Measurements from ENCODE around the gene HIRIP3.
"Not testable (repeated sequence)": the region's sequence is repeated elsewhere in the genome, so short reads cannot be mapped to it uniquely, and the experiment has no call there.

Gene HIRIP3

GRCh38 chr16:29995324-29995910, at the start of gene HIRIP3:
Gene HIRIP3, minus strand, starts transcription at chr16:29995617. Its CDS starts 12 bp downstream, at chr16:29995605.
- peak; percentile 81 for ATAC-seq
- Mint-ChIP-seq H3K4me1 (peaks cover 39% of the 10 kb centered on the region), H3K27me3 (no peaks in the 10 kb centered on the region), H3K27ac (peak within 1 kb of the TSS; percentile 88), H3K36me3 (peaks cover 30% of the 10 kb centered on the region), H3K9me3 (no peaks in the 10 kb centered on the region), H3K4me3 (peak within 1 kb of the TSS; percentile 97)

- H3K27me3 Mint-ChIP-seq = peaks cover 24% of the 10 kb centered on the region
- H3K4me1 Mint-ChIP-seq = peaks cover 6% of the 10 kb centered on the region
- ATAC-seq = no peak
- no peaks in the 10 kb centered on the region for H3K36me3 Mint-ChIP-seq
- no peak overlapping the region for H3K4me3 Mint-ChIP-seq
- no peak overlapping the region for H3K27ac Mint-ChIP-seq
- H3K9me3 Mint-ChIP-seq = no peaks in the 10 kb centered on the region
Observed at GRCh38 chr16:30041841-30042240, 46.4 kb upstream of the HIRIP3 start.

- ATAC-seq, H3K9me3 Mint-ChIP-seq, H3K36me3 Mint-ChIP-seq, H3K4me1 Mint-ChIP-seq, H3K4me3 Mint-ChIP-seq: not testable (repeated sequence)
- Mint-ChIP-seq H3K27ac (peak overlapping the region; percentile 19), H3K27me3 (peaks cover 24% of the 10 kb centered on the region)
Observed at GRCh38 chr16:30040690-30041089, 45.3 kb upstream of the HIRIP3 start.

GRCh38 chr16:30040221-30040620, 44.8 kb upstream of the HIRIP3 start:
- peak; percentile 57 for ATAC-seq
- H3K27ac Mint-ChIP-seq = peak overlapping the region; percentile 19

GRCh38 chr16:30033270-30033669, 37.9 kb upstream of the HIRIP3 start:
- peak; percentile 64 for ATAC-seq
- Mint-ChIP-seq H3K36me3 (no peaks in the 10 kb centered on the region), H3K4me3 (no peak overlapping the region), H3K27me3 (peaks cover 87% of the 10 kb centered on the region), H3K27ac (no peak overlapping the region), H3K4me1 (peaks cover 20% of the 10 kb centered on the region), H3K9me3 (no peaks in the 10 kb centered on the region)

More at GRCh38 chr16:30040221-30040620, 44.8 kb upstream of the HIRIP3 start:
- no peaks in the 10 kb centered on the region for H3K9me3 Mint-ChIP-seq
- H3K27me3 Mint-ChIP-seq = peaks cover 24% of the 10 kb centered on the region
- H3K4me1 Mint-ChIP-seq = peaks cover 9% of the 10 kb centered on the region
- H3K36me3 Mint-ChIP-seq = no peaks in the 10 kb centered on the region
- no peak overlapping the region for H3K4me3 Mint-ChIP-seq

- Mint-ChIP-seq H3K27me3 (peaks cover 97% of the 10 kb centered on the region), H3K36me3 (no peaks in the 10 kb centered on the region), H3K27ac (no peak overlapping the region)
Observed at GRCh38 chr16:30032083-30032819, 36.8 kb upstream of the HIRIP3 start.

GRCh38 chr16:30031477-30031918, 36.1 kb upstream of the HIRIP3 start:
- H3K27me3 Mint-ChIP-seq = peaks cover 100% of the 10 kb centered on the region
- H3K4me3 Mint-ChIP-seq = no peak overlapping the region
- H3K36me3 Mint-ChIP-seq = no peaks in the 10 kb centered on the region
- no peaks in the 10 kb centered on the region for H3K9me3 Mint-ChIP-seq
- no peak for ATAC-seq
- H3K4me1 Mint-ChIP-seq = peaks cover 20% of the 10 kb centered on the region
- H3K27ac Mint-ChIP-seq = no peak overlapping the region

More at GRCh38 chr16:30032083-30032819, 36.8 kb upstream of the HIRIP3 start:
- ATAC-seq = no peak
- Mint-ChIP-seq H3K4me1 (peaks cover 20% of the 10 kb centered on the region), H3K4me3 (no peak overlapping the region), H3K9me3 (no peaks in the 10 kb centered on the region)

- ATAC-seq = no peak
- Mint-ChIP-seq H3K27ac (no peak within 1 kb of the TSS), H3K4me3 (no peak within 1 kb of the TSS), H3K9me3 (no peaks in the 10 kb centered on the region), H3K27me3 (peaks cover 100% of the 10 kb centered on the region), H3K4me1 (peaks cover 20% of the 10 kb centered on the region), H3K36me3 (no peaks in the 10 kb centered on the region)
Observed at GRCh38 chr16:30030841-30031413, 35.5 kb upstream of the HIRIP3 start, which contains the start of gene TLCD3B. Gene TLCD3B, minus strand, starts transcription at chr16:30031271. Its CDS starts 744 bp downstream, at chr16:30030527.

GRCh38 chr16:30030011-30030685, 34.7 kb upstream of the HIRIP3 start:
- no peak for ATAC-seq
- Mint-ChIP-seq H3K36me3 (no peaks in the 10 kb centered on the region), H3K27ac (no peak overlapping the region), H3K4me3 (no peak overlapping the region), H3K27me3 (peaks cover 97% of the 10 kb centered on the region), H3K4me1 (peaks cover 23% of the 10 kb centered on the region), H3K9me3 (no peaks in the 10 kb centered on the region)

GRCh38 chr16:30028438-30029076, 33.1 kb upstream of the HIRIP3 start:
- H3K4me3 Mint-ChIP-seq = no peak overlapping the region
- H3K27me3 Mint-ChIP-seq = peaks cover 94% of the 10 kb centered on the region
- H3K4me1 Mint-ChIP-seq = peaks cover 20% of the 10 kb centered on the region
- no peak overlapping the region for H3K27ac Mint-ChIP-seq
- no peaks in the 10 kb centered on the region for H3K36me3 Mint-ChIP-seq
- ATAC-seq = no peak
- no peaks in the 10 kb centered on the region for H3K9me3 Mint-ChIP-seq

- H3K4me1 Mint-ChIP-seq = peaks cover 20% of the 10 kb centered on the region
- H3K9me3 Mint-ChIP-seq = no peaks in the 10 kb centered on the region
- no peak overlapping the region for H3K4me3 Mint-ChIP-seq
- H3K27me3 Mint-ChIP-seq = peaks cover 92% of the 10 kb centered on the region
- no peak for ATAC-seq
- no peaks in the 10 kb centered on the region for H3K36me3 Mint-ChIP-seq
- no peak overlapping the region for H3K27ac Mint-ChIP-seq
Observed at GRCh38 chr16:30027588-30028437, 32.4 kb upstream of the HIRIP3 start.

- H3K4me1 Mint-ChIP-seq = peaks cover 16% of the 10 kb centered on the region
- peaks cover 79% of the 10 kb centered on the region for H3K27me3 Mint-ChIP-seq
- no peak for ATAC-seq
- no peak overlapping the region for H3K4me3 Mint-ChIP-seq
- H3K27ac Mint-ChIP-seq = no peak overlapping the region
- H3K9me3 Mint-ChIP-seq = no peaks in the 10 kb centered on the region
- no peaks in the 10 kb centered on the region for H3K36me3 Mint-ChIP-seq
Observed at GRCh38 chr16:30026449-30026848, 31.0 kb upstream of the HIRIP3 start.

- Mint-ChIP-seq H3K36me3 (no peaks in the 10 kb centered on the region), H3K4me3 (no peak overlapping the region), H3K9me3 (no peaks in the 10 kb centered on the region), H3K27ac (no peak overlapping the region), H3K4me1 (peaks cover 25% of the 10 kb centered on the region), H3K27me3 (peaks cover 70% of the 10 kb centered on the region)
- ATAC-seq = no peak
Observed at GRCh38 chr16:30025574-30025973, 30.2 kb upstream of the HIRIP3 start.

GRCh38 chr16:30025156-30025555, 29.7 kb upstream of the HIRIP3 start:
- Mint-ChIP-seq H3K27ac (no peak overlapping the region), H3K4me3 (no peak overlapping the region), H3K9me3 (no peaks in the 10 kb centered on the region), H3K27me3 (peaks cover 66% of the 10 kb centered on the region), H3K36me3 (no peaks in the 10 kb centered on the region), H3K4me1 (peaks cover 23% of the 10 kb centered on the region)
- ATAC-seq = no peak
